Upper lobe of left lung (tissue), 6 donors: ENCODE results near the gene CRYBB1. TPM values are rescaled to one million over a fixed set of nuclear protein-coding genes. Genes with fewer than 3 reads are reported as not detected.

Source experiments
- ATAC-seq, 2 donors: fragments of 200-7000 bp; cut with Tn5 transposase; one replicate each; pipeline ENCODE4 v1.9.1; 2022; ENCODE audit warnings: mild to moderate bottlenecking in 2 of 2, moderate library complexity in 2 of 2; ENCODE audit not compliant: low FRiP score in 2 of 2
- DNase-seq, 2 donors: peaks; one replicate each; pipeline ENCODE4 v3.0.0-alpha.2; 2019 to 2020
- H3K27ac ChIP-seq, 4 donors: fragments of 200-600 bp; sonication (generic); one replicate each; pipeline ENCODE4 v1.5.1; 2016 to 2019
- H3K27me3 ChIP-seq, 4 donors: fragments of 200-600 bp; sonication (generic); one replicate each; pipeline ENCODE4 v1.5.1; 2017 to 2019
- H3K36me3 ChIP-seq, 4 donors: fragments of 200-600 bp; sonication (generic); one replicate each; pipeline ENCODE4 v1.5.1; 2016 to 2019
- H3K4me1 ChIP-seq, 4 donors: fragments of 200-600 bp; sonication (generic); one replicate each; pipeline ENCODE4 v1.5.1; 2018 to 2019
- H3K4me3 ChIP-seq, 4 donors: fragments of 200-600 bp; sonication (generic); one replicate each; pipeline ENCODE4 v1.5.1; 2017 to 2019; ENCODE audit warnings: mild to moderate bottlenecking in 2 of 4, moderate library complexity in 1 of 4
- H3K9me3 ChIP-seq, 4 donors: fragments of 200-600 bp; sonication (generic); one replicate each; pipeline ENCODE4 v1.5.1; 2018 to 2019
- CTCF ChIP-seq, 6 experiments: fragments of 450-650 bp in 4 of 6; fragments of 200-600 bp in 2 of 6; sonication (generic) in 2 of 6; IDR thresholded peaks; one replicate each; pipeline ENCODE4 v1.5.1; 2016 to 2019; ENCODE audit warnings: antibody characterized with exemption in 6 of 6
- EP300 ChIP-seq, 4 donors: sonication (generic); formaldehyde crosslinking; IDR thresholded peaks; one replicate each; pipeline ENCODE4 v1.5.1; 2017; ENCODE audit warnings: antibody characterized with exemption in 4 of 4, control low read depth in 2 of 4
- POLR2A ChIP-seq, 4 donors: fragments of 450-650 bp; IDR thresholded peaks; one replicate each; pipeline ENCODE4 v1.5.1; 2016 to 2017; ENCODE audit warnings: antibody characterized with exemption in 4 of 4, mild to moderate bottlenecking in 2 of 4
- POLR2AphosphoS5 ChIP-seq, 2 donors: sonication (generic); formaldehyde crosslinking; IDR thresholded peaks; one replicate each; pipeline ENCODE4 v1.5.1; 2017; ENCODE audit warnings: antibody characterized with exemption in 2 of 2
- WGBS, 2 donors: methylation state at CpG; one replicate each; pipeline ENCODE4 v1.1.5; 2017 to 2018; 5-methylcytosine and 5-hydroxymethylcytosine counted together
- total RNA-seq, 6 donors: library from RNA; depleted of rRNA in 4 of 6; stranded (reverse); fragments of >200 nt in 4 of 6; gene quantifications; one replicate each; pipeline versions ENCODE4 v1.1.0 to v1.2.1, GENCODE V29; 2016 to 2021
- donor health status: DM: no; HTN: no; CAD: no; lungs with moderate emphysema.
- donor health status: DM: no; HTN: yes; CAD: no; lungs with severe emphysema.

The CRYBB1 gene
- total RNA-seq: under 1 TPM in 2 of 6 donors, not detected in 4; 0.26 to 0.81 TPM

- H3K36me3 ChIP-seq: no peaks in the 10 kb centered on the region
- TF ChIP-seq CTCF (IDR thresholded peaks at IDR 0.05): no peak
- TF ChIP-seq POLR2AphosphoS5 (IDR thresholded peaks at IDR 0.05): no peak
- TF ChIP-seq POLR2A (IDR thresholded peaks at IDR 0.05): no peak
- no peak for TF ChIP-seq EP300 (IDR thresholded peaks at IDR 0.05)
- H3K27ac ChIP-seq: peak within 1 kb of the TSS in 3 of 4 donors; percentile 36 to 57 (median 52)
- DNase-seq (no peak), ATAC-seq (peak in 1 of 2 donors; percentile 71)
- peaks cover 14 to 33% (median 22%) of the 10 kb centered on the region in 4 donors for H3K4me1 ChIP-seq
- no peaks in the 10 kb centered on the region for H3K27me3 ChIP-seq
- WGBS, 2 donors: 61% methylated on average over 6 to 7 of the region's 7 CpGs
- H3K4me3 ChIP-seq: no peak within 1 kb of the TSS
- H3K9me3 ChIP-seq: no peaks in the 10 kb centered on the region
These were observed at the start of gene CRYBB1 for GRCh38 chr22:26617271-26618199. CRYBB1 (minus strand) TSS chr22:26618027; CDS start chr22:26616319, 1,708 bp downstream.

GRCh38 chr22:26667140-26667539 lies 49.3 kb upstream of the CRYBB1 start:
- Histone ChIP-seq H3K36me3 (no peaks in the 10 kb centered on the region), H3K4me3 (no peak overlapping the region), H3K27me3 (no peaks in the 10 kb centered on the region), H3K4me1 (peaks cover 12 to 19% (median 14%) of the 10 kb centered on the region in 4 donors), H3K9me3 (no peaks in the 10 kb centered on the region), H3K27ac (no peak overlapping the region)
- ATAC-seq: no peak
- 78 to 84% methylated on average over 12 to 13 of the region's 13 CpGs for WGBS, 2 donors
- TF ChIP-seq POLR2AphosphoS5 (IDR thresholded peaks at IDR 0.05) (no peak), EP300 (IDR thresholded peaks at IDR 0.05) (no peak), POLR2A (IDR thresholded peaks at IDR 0.05) (no peak), CTCF (IDR thresholded peaks at IDR 0.05) (no peak)
- no peak for DNase-seq

GRCh38 chr22:26665813-26666231 lies 48.0 kb upstream of the CRYBB1 start:
- DNase-seq: no peak
- H3K4me3 ChIP-seq: no peak overlapping the region
- no peak for TF ChIP-seq CTCF (IDR thresholded peaks at IDR 0.05)
- TF ChIP-seq POLR2AphosphoS5 (IDR thresholded peaks at IDR 0.05): no peak
- TF ChIP-seq POLR2A (IDR thresholded peaks at IDR 0.05): no peak
- no peak for TF ChIP-seq EP300 (IDR thresholded peaks at IDR 0.05)
- WGBS, 2 donors: 33 to 34% methylated on average over 4 of the region's 4 CpGs
- H3K27me3 ChIP-seq: no peaks in the 10 kb centered on the region
- H3K36me3 ChIP-seq: no peaks in the 10 kb centered on the region
- H3K27ac ChIP-seq: no peak overlapping the region
- peaks cover 0 to 5% (median 2%) of the 10 kb centered on the region in 4 donors for H3K4me1 ChIP-seq
- H3K9me3 ChIP-seq: no peaks in the 10 kb centered on the region
- ATAC-seq: no peak

GRCh38 chr22:26663374-26663923 lies 45.6 kb upstream of the CRYBB1 start:
- H3K27ac ChIP-seq: no peak overlapping the region
- H3K4me3 ChIP-seq: no peak overlapping the region
- no peaks in the 10 kb centered on the region for H3K36me3 ChIP-seq
- 78 to 85% methylated on average over 9 of the region's 9 CpGs for WGBS, 2 donors
- H3K4me1 ChIP-seq: peaks cover 9 to 11% (median 10%) of the 10 kb centered on the region in 4 donors
- H3K27me3 ChIP-seq: peaks cover 0 to 3% (median 1%) of the 10 kb centered on the region in 4 donors
- no peaks in the 10 kb centered on the region for H3K9me3 ChIP-seq
- DNase-seq: no peak
- ATAC-seq: no peak
- TF ChIP-seq POLR2A (IDR thresholded peaks at IDR 0.05): no peak
- no peak for TF ChIP-seq POLR2AphosphoS5 (IDR thresholded peaks at IDR 0.05)
- no peak for TF ChIP-seq CTCF (IDR thresholded peaks at IDR 0.05)
